HepG2 (cell line): ENCODE data around the gene RAET1L. TPM values are rescaled to one million over a fixed set of nuclear protein-coding genes. Genes with fewer than 3 reads are reported as not detected.

Experiments
- ATAC-seq: fragments of 200-7000 bp; cut with Tn5 transposase; 3 replicates; pipeline ENCODE4 v1.9.1; 2020; ENCODE audit warnings: mild to moderate bottlenecking, moderate library complexity
- BruUV-seq: library from RNA; stranded (reverse); fragments of 400-500 nt; replicated peaks from 2 replicates; lab custom pipeline; 2021; lab: Mats Ljungman, UMichigan
- CTCF ChIA-PET: fragments of 300-600 bp; formaldehyde crosslinking; extraction: SDS; loops from one replicate; lab custom pipeline; 2021; ENCODE audit warnings: low total read pairs, inconsistent platforms, low intra/inter-chr PET ratio; lab: Yijun Ruan, JAX
- POLR2A ChIA-PET: fragments of 350-600 bp; sonication (Branson Sonifier 250); formaldehyde crosslinking; loops from one replicate; lab custom pipeline; 2020; ENCODE audit warnings: antibody characterized with exemption, inconsistent platforms; lab: Yijun Ruan, JAX
- DNase-seq: peaks from one replicate; pipeline ENCODE4 v3.0.0-alpha.2; 2015; ENCODE audit warnings: low spot score
- FAIRE-seq: peaks from 3 replicates; lab custom pipeline; 2011; peaks lifted over from hg19 to GRCh38; lab: Jason Lieb, UNC
- H2AFZ ChIP-seq: one replicate; pipeline ENCODE4 v1.6.1; 2011; ENCODE audit warnings: low read length, inconsistent platforms
- H3K27ac ChIP-seq: fragments of 300-600 bp; 3 replicates; pipeline ENCODE4 v1.8.0; 2011; ENCODE audit warnings: mixed run types, mild to moderate bottlenecking, mixed read lengths, low read length, inconsistent platforms; ENCODE audit not compliant: insufficient read depth; ENCODE audit errors: extremely low read length
- H3K27me3 ChIP-seq, 2 experiments: fragments of 200-600 bp in 1 of 2; 2 replicates in 1 of 2; 3 replicates in 1 of 2; pipeline versions ENCODE4 v1.6.0 to v1.8.0; 2011; ENCODE audit warnings: low read length in 2 of 2, mild to moderate bottlenecking in 2 of 2, moderate library complexity in 2 of 2, inconsistent platforms in 1 of 2; ENCODE audit not compliant: insufficient read depth in 2 of 2, control insufficient read depth in 1 of 2
- H3K36me3 ChIP-seq, 2 experiments: fragments of 200-600 bp in 1 of 2; replicated peaks in 1 of 2; 2 replicates in 1 of 2; 3 replicates in 1 of 2; pipeline versions ENCODE4 v1.5.1 to v1.8.0; 2011; ENCODE audit warnings: low read length in 2 of 2, inconsistent platforms in 1 of 2; ENCODE audit not compliant: insufficient read depth in 2 of 2, control insufficient read depth in 1 of 2
- H3K4me1 ChIP-seq: 2 replicates; pipeline ENCODE4 v1.5.1; 2012; ENCODE audit warnings: low read length, inconsistent platforms; ENCODE audit not compliant: insufficient read depth
- H3K4me2 ChIP-seq: 2 replicates; pipeline ENCODE4 v1.6.0; 2011; ENCODE audit warnings: low read depth, low read length, inconsistent platforms
- H3K4me3 ChIP-seq, 3 experiments: fragments of 200-600 bp in 1 of 3; sonication (generic), shearing (Covaris generic) in 1 of 3; replicated peaks in 1 of 3; 2 replicates each; pipeline ENCODE4 v1.5.1; 2011 to 2016; ENCODE audit warnings: low read length in 3 of 3, inconsistent platforms in 2 of 3, low read depth in 2 of 3, mild to moderate bottlenecking in 2 of 3, control low read depth in 1 of 3, mixed read lengths in 1 of 3; ENCODE audit not compliant: insufficient read depth in 1 of 3
- H3K79me2 ChIP-seq: one replicate; pipeline ENCODE4 v1.6.1; 2011; ENCODE audit warnings: low read length, inconsistent platforms; ENCODE audit not compliant: insufficient read depth
- H3K9ac ChIP-seq: 2 replicates; pipeline ENCODE4 v1.6.0; 2011; ENCODE audit warnings: mild to moderate bottlenecking, low read depth, low read length, inconsistent platforms; ENCODE audit not compliant: insufficient read depth
- H3K9me3 ChIP-seq: 2 replicates; pipeline ENCODE4 v1.5.1; 2012; ENCODE audit warnings: mild to moderate bottlenecking, low read length
- H4K20me1 ChIP-seq: 2 replicates; pipeline ENCODE4 v1.6.0; 2011; ENCODE audit warnings: inconsistent platforms, mild to moderate bottlenecking, low read length, moderate library complexity; ENCODE audit not compliant: insufficient read depth
- EZH2 ChIP-seq: conservative IDR thresholded peaks from 2 replicates; pipeline ENCODE4 v1.6.1; 2012; ENCODE audit warnings: mild to moderate bottlenecking, low read depth, low read length, moderate library complexity
- KLF11 ChIP-seq: IDR thresholded peaks from 2 replicates; pipeline ENCODE4 v1.6.1; 2016; ENCODE audit warnings: missing compliant biosample characterization
- SMARCC2 ChIP-seq: fragments of 450-650 bp; IDR thresholded peaks from 2 replicates; pipeline ENCODE4 v1.6.1; 2017; ENCODE audit warnings: antibody characterized with exemption, mild to moderate bottlenecking
- WGBS: methylation state at CpG from one replicate; pipeline ENCODE4 v1.1.6; 2017; ENCODE audit warnings: low lambda C conversion rate; 5-methylcytosine and 5-hydroxymethylcytosine counted together
- in situ Hi-C: cut with HindIII; loops from 2 replicates; pipeline ENCODE4 v1.10.0; 2017; ENCODE audit warnings: low pct_unique_long_range_greater_than_20kb; ENCODE audit not compliant: extremely low pct_ligation_motif_present
- intact Hi-C: fragments of 100-400 bp; cut with micrococcal nuclease; formaldehyde crosslinking; loops from one replicate; pipeline ENCODE4 v1.10.0; 2022; ENCODE audit not compliant: unreplicated experiment
- polyA plus RNA-seq, 8 experiments: library from polyadenylated mRNA; depleted of rRNA in 3 of 8; stranded (reverse) in 7 of 8; unstranded in 1 of 8; fragments of >200 nt; fragmentation: Illumina TruSeq in 4 of 8; extraction: Trizol in 4 of 8; gene quantifications; 2 replicates each; pipeline versions ENCODE4 v1.2.1 to v1.2.3, GENCODE V29; 2011 to 2016; ENCODE audit warnings: low read depth in 4 of 8, missing spikeins in 1 of 8, mixed read lengths in 1 of 8; ENCODE audit not compliant: insufficient read depth in 1 of 8
- total RNA-seq, 5 experiments: library from RNA; depleted of rRNA; stranded (reverse); fragments of >200 nt; fragmentation: Illumina TruSeq; extraction: Trizol; gene quantifications; 2 replicates each; pipeline ENCODE4 v1.2.3, GENCODE V29; 2016; ENCODE audit warnings: low read depth in 1 of 5
- TF ChIP-seq, protein P1 (sequence below): sonication (generic); formaldehyde crosslinking; IDR thresholded peaks from 2 replicates; pipeline ENCODE4 v1.4.0; 2020; ENCODE audit warnings: missing genetic modification reagents
- TF ChIP-seq, protein P2 (sequence below): sonication (generic); formaldehyde crosslinking; IDR thresholded peaks from 2 replicates; pipeline ENCODE4 v1.4.0; 2020; ENCODE audit warnings: mild to moderate bottlenecking, low read depth, missing genetic modification reagents

The RAET1L gene
- total and polyA plus RNA-seq, 2 of the 13 experiments (the other 11 are each of a cell fraction or from before 2014, with no cell fraction given), result not detected

DNA sequence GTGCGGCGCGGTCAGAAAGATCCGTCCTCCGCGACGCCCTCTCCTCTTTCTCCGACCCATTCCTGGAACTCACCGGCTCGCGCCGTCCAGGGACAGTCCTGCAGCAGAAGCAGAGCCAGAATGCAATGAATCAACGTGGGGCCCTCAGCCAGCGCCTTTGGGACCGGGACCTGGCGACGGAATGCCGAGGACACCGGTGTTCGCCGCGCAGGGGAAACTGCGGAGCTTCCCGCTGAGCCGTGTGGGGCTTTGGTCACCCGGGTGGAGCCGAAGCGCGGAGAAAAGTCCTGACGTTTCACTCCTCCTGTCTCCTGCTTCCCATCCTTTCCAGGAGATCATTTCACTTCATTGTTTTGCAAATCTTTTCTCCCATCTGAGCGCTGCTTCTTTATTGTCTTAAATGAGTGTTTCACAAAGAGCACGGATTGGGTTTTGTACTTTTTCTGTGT is 35.1 kb downstream of the RAET1L start:
- intact Hi-C loops (no loop called here), in situ Hi-C loops (no loop called here)
- Histone ChIP-seq H3K36me3 (no peaks in the 10 kb centered on the region), H3K79me2 (no peaks in the 10 kb centered on the region), H3K27me3 (peaks cover 20 to 91% of the 10 kb centered on the region in 2 experiments), H3K4me3 (0 out of 6 replicates have a peak overlapping the region, but pooled peaks of 1 of the 3 experiments have one; percentile 49), H2AFZ (no peak overlapping the region), H3K4me2 (peak overlapping the region; percentile 59), H4K20me1 (no peaks in the 10 kb centered on the region), H3K9me3 (no peaks in the 10 kb centered on the region), H3K4me1 (0 out of 2 replicates have a peak, but pooled peaks cover 14% of the 10 kb centered on the region), H3K9ac (no peak overlapping the region), H3K27ac (no peak overlapping the region)
- ATAC-seq (peak; percentile 39), DNase-seq (no peak), FAIRE-seq (no peak)
- ChIA-PET CTCF (no interaction called here), POLR2A (no interaction called here)
- TF ChIP-seq SMARCC2 (no peak), EZH2 (peak; percentile 42; the same call in 1 of the 2 replicates)
- BruUV-seq, result no TSS peak
- WGBS, result 17% methylated on average over 23 of the region's 32 CpGs

DNA sequence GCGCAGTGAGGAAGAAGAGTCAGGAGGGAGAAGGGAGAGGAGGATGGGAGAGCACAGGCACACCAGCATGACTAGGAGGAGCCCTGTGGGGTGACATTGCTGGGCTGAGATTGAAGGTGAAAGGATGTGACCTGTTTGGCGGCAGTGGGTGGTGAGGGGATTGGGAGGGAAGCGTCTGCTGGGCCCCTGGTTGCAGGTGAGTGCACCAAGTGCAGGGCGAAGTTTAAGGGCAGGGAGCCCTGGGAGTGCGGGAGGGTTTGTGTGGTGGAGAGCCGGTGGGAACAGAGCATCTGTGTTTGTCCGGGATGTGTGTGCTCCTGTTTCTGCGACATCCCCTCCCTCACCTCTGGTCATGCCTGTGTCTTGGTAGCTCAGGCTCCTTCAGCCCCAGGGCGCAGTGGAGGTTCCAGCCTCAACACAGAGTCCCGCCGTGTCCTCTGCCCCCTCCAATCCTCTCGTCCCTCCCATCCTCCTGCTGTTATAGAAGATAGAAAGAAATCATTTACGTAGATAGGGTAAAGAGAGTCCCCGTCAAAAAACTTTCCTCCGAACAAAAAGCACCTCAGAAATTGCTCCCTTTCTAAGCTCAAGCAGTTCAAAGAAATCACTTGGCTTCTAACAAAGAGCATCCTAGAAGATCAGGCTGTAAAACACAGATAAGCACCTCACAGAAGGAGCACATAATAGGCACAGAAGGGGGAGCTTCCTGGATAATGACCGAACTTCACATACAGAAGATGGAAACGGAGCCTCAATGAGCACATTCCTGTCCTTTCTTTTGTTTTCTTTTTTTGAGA is 36.6 kb downstream of the RAET1L start:
- H3K36me3 ChIP-seq, result no peaks in the 10 kb centered on the region
- no peak overlapping the region for H2AFZ ChIP-seq
- H3K27me3 ChIP-seq, result peaks cover 21 to 86% of the 10 kb centered on the region in 2 experiments
- ATAC-seq, result no peak
- in situ Hi-C loops (no loop called here), intact Hi-C loops (no loop called here)
- BruUV-seq, result no TSS peak
- 0 out of 2 replicates have a peak, but pooled peaks cover 14% of the 10 kb centered on the region for H3K4me1 ChIP-seq
- 30% methylated on average over 17 of the region's 17 CpGs for WGBS
- no peak overlapping the region for H3K27ac ChIP-seq
- no peaks in the 10 kb centered on the region for H3K79me2 ChIP-seq
- H3K9me3 ChIP-seq, result no peaks in the 10 kb centered on the region
- FAIRE-seq, result no peak
- ChIA-PET CTCF (no interaction called here), POLR2A (no interaction called here)
- no peak overlapping the region for H3K9ac ChIP-seq
- H4K20me1 ChIP-seq, result no peaks in the 10 kb centered on the region
- no peak for DNase-seq
- TF ChIP-seq KLF11 (no peak), EZH2 (0 out of 2 replicates have a peak, but pooled peaks have one; percentile 38)
- TF ChIP-seq, protein P1, sequence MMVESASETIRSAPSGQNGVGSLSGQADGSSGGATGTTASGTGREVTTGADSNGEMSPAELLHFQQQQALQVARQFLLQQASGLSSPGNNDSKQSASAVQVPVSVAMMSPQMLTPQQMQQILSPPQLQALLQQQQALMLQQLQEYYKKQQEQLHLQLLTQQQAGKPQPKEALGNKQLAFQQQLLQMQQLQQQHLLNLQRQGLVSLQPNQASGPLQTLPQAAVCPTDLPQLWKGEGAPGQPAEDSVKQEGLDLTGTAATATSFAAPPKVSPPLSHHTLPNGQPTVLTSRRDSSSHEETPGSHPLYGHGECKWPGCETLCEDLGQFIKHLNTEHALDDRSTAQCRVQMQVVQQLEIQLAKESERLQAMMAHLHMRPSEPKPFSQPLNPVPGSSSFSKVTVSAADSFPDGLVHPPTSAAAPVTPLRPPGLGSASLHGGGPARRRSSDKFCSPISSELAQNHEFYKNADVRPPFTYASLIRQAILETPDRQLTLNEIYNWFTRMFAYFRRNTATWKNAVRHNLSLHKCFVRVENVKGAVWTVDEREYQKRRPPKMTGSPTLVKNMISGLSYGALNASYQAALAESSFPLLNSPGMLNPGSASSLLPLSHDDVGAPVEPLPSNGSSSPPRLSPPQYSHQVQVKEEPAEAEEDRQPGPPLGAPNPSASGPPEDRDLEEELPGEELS (CRISPR knock-in tag), result no peak
- TF ChIP-seq, protein P2, sequence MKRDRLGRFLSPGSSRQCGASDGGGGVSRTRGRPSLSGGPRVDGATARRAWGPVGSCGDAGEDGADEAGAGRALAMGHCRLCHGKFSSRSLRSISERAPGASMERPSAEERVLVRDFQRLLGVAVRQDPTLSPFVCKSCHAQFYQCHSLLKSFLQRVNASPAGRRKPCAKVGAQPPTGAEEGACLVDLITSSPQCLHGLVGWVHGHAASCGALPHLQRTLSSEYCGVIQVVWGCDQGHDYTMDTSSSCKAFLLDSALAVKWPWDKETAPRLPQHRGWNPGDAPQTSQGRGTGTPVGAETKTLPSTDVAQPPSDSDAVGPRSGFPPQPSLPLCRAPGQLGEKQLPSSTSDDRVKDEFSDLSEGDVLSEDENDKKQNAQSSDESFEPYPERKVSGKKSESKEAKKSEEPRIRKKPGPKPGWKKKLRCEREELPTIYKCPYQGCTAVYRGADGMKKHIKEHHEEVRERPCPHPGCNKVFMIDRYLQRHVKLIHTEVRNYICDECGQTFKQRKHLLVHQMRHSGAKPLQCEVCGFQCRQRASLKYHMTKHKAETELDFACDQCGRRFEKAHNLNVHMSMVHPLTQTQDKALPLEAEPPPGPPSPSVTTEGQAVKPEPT, result no peak
- H3K4me2 ChIP-seq, result no peak overlapping the region
- no peak overlapping the region for H3K4me3 ChIP-seq
